ENCODE results near the gene RRBP1. TPM values are rescaled to one million over a fixed set of nuclear protein-coding genes. Genes with fewer than 3 reads are reported as not detected.

The RRBP1 gene
- polyA plus RNA-seq, 2 donors: 49.0 to 54.5 TPM

DNA sequence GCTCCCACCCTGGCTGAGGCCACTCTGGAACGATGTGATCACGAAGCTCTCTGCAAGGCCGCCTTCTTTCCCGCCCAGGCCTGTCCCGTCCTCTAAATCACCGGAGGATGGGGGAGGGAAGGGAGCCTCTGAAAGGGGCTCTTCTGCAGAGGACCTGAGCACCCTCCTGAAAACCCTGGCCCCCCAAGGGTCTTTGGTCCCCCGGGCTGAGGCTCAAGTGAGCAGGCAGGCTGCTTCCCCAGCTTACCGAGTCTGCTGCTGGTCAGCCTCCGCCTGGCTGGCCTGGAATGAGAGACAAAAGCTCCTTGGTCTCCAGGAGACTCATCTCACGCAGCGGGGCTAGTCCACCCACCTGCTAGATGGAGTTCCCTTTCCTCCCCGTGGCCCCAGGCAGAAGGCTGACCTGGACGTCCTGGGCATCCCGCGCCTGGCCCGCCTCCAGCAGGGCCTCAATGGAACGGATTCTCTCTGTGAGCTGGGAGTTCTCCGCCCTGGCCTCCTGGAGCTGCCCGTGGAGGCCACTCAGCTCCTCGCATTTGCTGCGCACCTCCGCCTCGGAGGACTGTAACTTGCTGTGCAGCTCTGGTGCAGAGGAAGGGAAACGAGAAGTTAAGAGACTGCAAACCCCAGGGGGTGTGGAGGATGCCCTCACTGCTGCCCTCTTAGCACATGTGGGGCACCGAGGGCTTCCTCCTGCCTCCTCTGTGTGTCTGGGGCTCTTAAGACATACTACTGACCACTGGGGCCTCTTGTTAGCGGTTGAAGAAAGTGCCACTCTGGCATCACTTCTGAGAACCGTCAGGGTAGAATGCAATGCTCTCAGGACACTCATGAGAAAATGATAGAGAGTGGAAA is 54.7 kb downstream of the RRBP1 start:
- no peaks in the 10 kb centered on the region for H3K9me3 ChIP-seq (ENCODE audit: control insufficient read depth in 2 of 2, insufficient read depth in 1 of 2, low read depth in 1 of 2, low read length in 1 of 2)
- no peak overlapping the region for H3K27ac ChIP-seq (ENCODE audit: low read depth in 2 of 2, low read length in 1 of 2)
- no peaks in the 10 kb centered on the region for H3K27me3 ChIP-seq (ENCODE audit: control insufficient read depth in 1 of 2, insufficient read depth in 2 of 2, low read length in 2 of 2)
- WGBS, 2 donors: 77 to 83% methylated on average over 27 of the region's 27 CpGs
- H3K4me3 ChIP-seq (ENCODE audit: low read depth in 1 of 2, low read length in 2 of 2): no peak overlapping the region
- H3K36me3 ChIP-seq (ENCODE audit: control insufficient read depth in 2 of 2, insufficient read depth in 2 of 2, low read length in 1 of 2): peaks cover 11 to 63% of the 10 kb centered on the region in 2 donors
- H3K4me1 ChIP-seq (ENCODE audit: control insufficient read depth in 2 of 2, insufficient read depth in 2 of 2, low read length in 1 of 2): no peaks in the 10 kb centered on the region

GRCh38 chr20:17626217-17627007 is 55.6 kb downstream of the RRBP1 start:
- Histone ChIP-seq H3K27me3 (ENCODE audit: control insufficient read depth in 1 of 2, insufficient read depth in 2 of 2, low read length in 2 of 2) (no peaks in the 10 kb centered on the region), H3K9me3 (ENCODE audit: control insufficient read depth in 2 of 2, insufficient read depth in 1 of 2, low read depth in 1 of 2, low read length in 1 of 2) (no peaks in the 10 kb centered on the region), H3K36me3 (ENCODE audit: control insufficient read depth in 2 of 2, insufficient read depth in 2 of 2, low read length in 1 of 2) (peaks cover 16 to 64% of the 10 kb centered on the region in 2 donors), H3K4me1 (ENCODE audit: control insufficient read depth in 2 of 2, insufficient read depth in 2 of 2, low read length in 1 of 2) (no peaks in the 10 kb centered on the region), H3K27ac (ENCODE audit: low read depth in 2 of 2, low read length in 1 of 2) (no peak overlapping the region), H3K4me3 (ENCODE audit: low read depth in 1 of 2, low read length in 2 of 2) (no peak overlapping the region)
- WGBS, 2 donors: 74 to 81% methylated on average over 18 of the region's 18 CpGs

DNA sequence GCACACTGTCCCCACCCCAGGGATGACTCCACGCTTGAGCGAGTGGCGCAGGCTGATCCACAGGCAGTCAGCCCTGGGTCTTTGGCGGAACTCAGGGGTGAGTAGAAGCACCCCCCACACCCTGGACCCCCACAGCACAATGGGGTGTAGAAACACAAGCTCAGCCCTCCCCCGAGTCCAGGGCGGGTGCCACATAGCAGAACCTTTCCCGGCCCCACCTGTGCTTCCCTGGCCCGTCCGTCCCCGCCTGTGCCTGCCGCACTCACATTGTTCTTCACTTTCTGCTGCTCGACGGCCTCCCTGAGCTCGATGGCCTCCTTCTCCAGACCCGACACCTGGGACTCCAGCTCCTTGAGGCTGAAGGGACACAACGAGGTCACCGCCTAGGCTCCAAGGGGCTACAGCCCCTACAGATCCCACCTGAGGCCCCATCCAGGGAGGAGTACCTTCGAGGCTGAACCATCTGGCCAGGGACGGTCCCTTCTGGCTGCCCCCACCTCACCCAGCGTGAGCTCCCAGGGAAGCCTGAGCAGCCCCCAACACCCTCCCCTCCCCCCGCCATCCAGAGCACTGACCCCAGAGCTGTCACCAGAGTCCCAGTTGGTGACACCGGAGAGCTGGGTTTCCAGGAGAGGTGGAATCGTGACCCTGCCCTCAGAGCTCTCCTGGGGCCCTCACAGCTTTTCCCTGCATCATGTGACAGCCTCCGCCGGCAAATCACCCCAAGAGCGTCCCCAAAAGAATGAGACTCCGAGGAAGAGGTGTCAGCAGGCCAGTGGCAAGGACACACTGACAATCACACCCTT is 56.6 kb downstream of the RRBP1 start:
- Histone ChIP-seq H3K36me3 (ENCODE audit: control insufficient read depth in 2 of 2, insufficient read depth in 2 of 2, low read length in 1 of 2) (peaks cover 18 to 71% of the 10 kb centered on the region in 2 donors), H3K27ac (ENCODE audit: low read depth in 2 of 2, low read length in 1 of 2) (no peak overlapping the region)
- 92 to 93% methylated on average over 27 of the region's 27 CpGs for WGBS, 2 donors

GRCh38 chr20:17624551-17625245 is 57.3 kb downstream of the RRBP1 start:
- Histone ChIP-seq H3K36me3 (ENCODE audit: control insufficient read depth in 2 of 2, insufficient read depth in 2 of 2, low read length in 1 of 2) (peaks cover 20 to 74% of the 10 kb centered on the region in 2 donors), H3K27me3 (ENCODE audit: control insufficient read depth in 1 of 2, insufficient read depth in 2 of 2, low read length in 2 of 2) (no peaks in the 10 kb centered on the region), H3K4me1 (ENCODE audit: control insufficient read depth in 2 of 2, insufficient read depth in 2 of 2, low read length in 1 of 2) (no peaks in the 10 kb centered on the region), H3K4me3 (ENCODE audit: low read depth in 1 of 2, low read length in 2 of 2) (no peak overlapping the region), H3K27ac (ENCODE audit: low read depth in 2 of 2, low read length in 1 of 2) (no peak overlapping the region), H3K9me3 (ENCODE audit: control insufficient read depth in 2 of 2, insufficient read depth in 1 of 2, low read depth in 1 of 2, low read length in 1 of 2) (no peaks in the 10 kb centered on the region)
- WGBS, 2 donors: 85 to 90% methylated on average over 15 of the region's 15 CpGs

More for the DNA sequence above, 56.6 kb downstream of the RRBP1 start:
- H3K4me1 ChIP-seq (ENCODE audit: control insufficient read depth in 2 of 2, insufficient read depth in 2 of 2, low read length in 1 of 2): no peaks in the 10 kb centered on the region
- no peak overlapping the region for H3K4me3 ChIP-seq (ENCODE audit: low read depth in 1 of 2, low read length in 2 of 2)
- no peaks in the 10 kb centered on the region for H3K27me3 ChIP-seq (ENCODE audit: control insufficient read depth in 1 of 2, insufficient read depth in 2 of 2, low read length in 2 of 2)
- no peaks in the 10 kb centered on the region for H3K9me3 ChIP-seq (ENCODE audit: control insufficient read depth in 2 of 2, insufficient read depth in 1 of 2, low read depth in 1 of 2, low read length in 1 of 2)

DNA sequence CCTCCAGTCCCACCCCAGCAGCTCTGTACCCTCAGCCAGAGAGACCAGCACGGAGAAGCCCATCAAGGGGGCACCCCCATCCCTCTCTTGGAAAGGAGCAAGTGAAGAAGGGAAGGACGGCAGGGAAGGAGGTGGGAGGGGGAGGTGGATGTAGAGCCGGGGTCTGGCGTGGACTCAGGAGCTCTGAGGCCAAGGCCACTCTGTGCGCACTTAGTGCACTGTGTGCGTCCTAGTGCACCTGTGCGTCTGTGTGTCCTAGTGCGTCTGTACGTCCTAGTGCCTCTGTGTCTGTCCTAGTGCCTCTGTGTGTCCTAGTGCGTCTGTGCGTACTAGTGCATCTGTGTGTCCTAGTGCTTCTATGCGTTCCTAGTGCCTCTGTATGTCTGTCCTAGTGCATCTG is 58.0 kb downstream of the RRBP1 start:
- Histone ChIP-seq H3K27ac (ENCODE audit: low read depth in 2 of 2, low read length in 1 of 2) (no peak overlapping the region), H3K4me1 (ENCODE audit: control insufficient read depth in 2 of 2, insufficient read depth in 2 of 2, low read length in 1 of 2) (no peaks in the 10 kb centered on the region), H3K36me3 (ENCODE audit: control insufficient read depth in 2 of 2, insufficient read depth in 2 of 2, low read length in 1 of 2) (peaks cover 25 to 74% of the 10 kb centered on the region in 2 donors), H3K27me3 (ENCODE audit: control insufficient read depth in 1 of 2, insufficient read depth in 2 of 2, low read length in 2 of 2) (no peaks in the 10 kb centered on the region), H3K4me3 (ENCODE audit: low read depth in 1 of 2, low read length in 2 of 2) (no peak overlapping the region), H3K9me3 (ENCODE audit: control insufficient read depth in 2 of 2, insufficient read depth in 1 of 2, low read depth in 1 of 2, low read length in 1 of 2) (no peaks in the 10 kb centered on the region)
- WGBS, 2 donors: 87 to 96% methylated on average over 12 of the region's 12 CpGs

DNA sequence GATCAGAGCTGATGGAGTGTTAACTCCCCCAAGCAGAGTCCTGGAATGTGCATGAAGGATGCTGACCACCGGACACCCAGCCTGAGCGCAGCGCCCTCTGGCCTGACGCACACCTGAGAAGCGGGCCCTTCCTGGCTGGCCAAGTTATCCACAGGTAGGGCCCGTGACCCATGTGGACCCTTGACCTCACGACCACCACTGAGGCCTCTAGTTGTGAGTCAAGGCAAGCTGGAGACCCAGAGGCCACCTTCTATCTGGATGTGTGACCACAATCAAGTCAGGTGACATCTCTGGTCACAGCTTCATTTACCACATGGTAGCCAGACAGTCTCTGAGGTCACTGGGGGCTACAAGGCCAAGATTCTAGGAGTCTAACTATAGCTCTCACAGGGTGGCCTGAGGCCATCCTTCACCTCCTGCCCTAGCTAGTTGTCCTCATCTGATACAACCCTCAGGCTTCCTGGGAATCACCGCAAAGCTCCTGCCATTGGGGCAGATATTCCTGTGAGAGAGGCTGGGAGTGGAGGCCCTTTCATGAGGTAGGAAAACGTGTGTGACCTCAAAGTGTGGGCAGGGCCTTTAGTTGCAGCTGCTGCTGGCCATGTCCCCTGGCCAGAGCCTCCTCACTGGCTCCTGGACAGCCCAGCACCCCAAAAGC is 59.1 kb downstream of the RRBP1 start:
- Histone ChIP-seq H3K4me1 (ENCODE audit: control insufficient read depth in 2 of 2, insufficient read depth in 2 of 2, low read length in 1 of 2) (no peaks in the 10 kb centered on the region), H3K27me3 (ENCODE audit: control insufficient read depth in 1 of 2, insufficient read depth in 2 of 2, low read length in 2 of 2) (no peaks in the 10 kb centered on the region), H3K36me3 (ENCODE audit: control insufficient read depth in 2 of 2, insufficient read depth in 2 of 2, low read length in 1 of 2) (peaks cover 29 to 71% of the 10 kb centered on the region in 2 donors), H3K4me3 (ENCODE audit: low read depth in 1 of 2, low read length in 2 of 2) (no peak overlapping the region), H3K9me3 (ENCODE audit: control insufficient read depth in 2 of 2, insufficient read depth in 1 of 2, low read depth in 1 of 2, low read length in 1 of 2) (no peaks in the 10 kb centered on the region), H3K27ac (ENCODE audit: low read depth in 2 of 2, low read length in 1 of 2) (no peak overlapping the region)
- WGBS, 2 donors: 89 to 92% methylated on average over 9 of the region's 9 CpGs

- Histone ChIP-seq H3K4me3 (ENCODE audit: low read depth in 1 of 2, low read length in 2 of 2) (no peak overlapping the region), H3K36me3 (ENCODE audit: control insufficient read depth in 2 of 2, insufficient read depth in 2 of 2, low read length in 1 of 2) (peaks cover 29 to 72% of the 10 kb centered on the region in 2 donors), H3K9me3 (ENCODE audit: control insufficient read depth in 2 of 2, insufficient read depth in 1 of 2, low read depth in 1 of 2, low read length in 1 of 2) (no peaks in the 10 kb centered on the region), H3K27me3 (ENCODE audit: control insufficient read depth in 1 of 2, insufficient read depth in 2 of 2, low read length in 2 of 2) (no peaks in the 10 kb centered on the region), H3K27ac (ENCODE audit: low read depth in 2 of 2, low read length in 1 of 2) (no peak overlapping the region), H3K4me1 (ENCODE audit: control insufficient read depth in 2 of 2, insufficient read depth in 2 of 2, low read length in 1 of 2) (no peaks in the 10 kb centered on the region)
- WGBS, 2 donors: 86 to 92% methylated on average over 11 of the region's 11 CpGs
Measured at GRCh38 chr20:17622086-17622850, 59.8 kb downstream of the RRBP1 start.

DNA sequence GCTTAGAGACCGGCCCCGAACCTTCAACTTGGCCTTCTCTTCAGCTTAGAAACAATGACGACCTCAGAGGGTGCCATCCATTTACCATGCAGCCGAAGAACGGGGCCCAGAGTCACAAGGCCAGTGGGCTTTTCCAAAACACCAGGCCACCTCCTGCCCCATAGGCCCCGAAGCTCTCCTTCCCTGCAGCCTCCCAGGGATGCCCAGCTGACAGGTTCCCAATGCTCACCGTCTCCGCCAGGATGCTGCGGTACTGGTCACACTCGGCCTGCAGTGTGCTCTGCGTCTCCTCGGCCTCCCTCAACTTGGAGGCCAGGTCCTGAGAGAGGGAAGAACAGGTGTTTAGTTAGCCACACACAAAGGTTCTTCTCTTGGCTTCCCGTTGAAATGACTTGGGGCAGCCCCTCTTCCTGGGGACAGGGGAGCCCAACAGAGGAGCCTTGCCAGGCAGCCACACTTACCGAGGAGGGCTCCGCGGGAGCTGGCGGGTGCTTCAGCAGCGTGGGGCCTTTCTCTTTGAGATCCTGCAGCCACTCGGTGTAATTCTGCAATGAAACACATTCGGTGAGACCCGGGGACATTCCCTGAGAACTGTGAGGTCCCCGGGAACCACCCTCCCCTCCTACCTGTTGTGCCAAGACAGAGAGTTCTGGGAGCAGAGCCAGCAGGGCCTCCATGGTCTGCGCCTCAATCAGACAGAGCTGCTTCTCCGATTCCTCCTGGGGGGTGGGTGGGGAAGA is 60.6 kb downstream of the RRBP1 start:
- peaks cover 29 to 72% of the 10 kb centered on the region in 2 donors for H3K36me3 ChIP-seq (ENCODE audit: control insufficient read depth in 2 of 2, insufficient read depth in 2 of 2, low read length in 1 of 2)

More for the DNA sequence above, 60.6 kb downstream of the RRBP1 start:
- H3K27me3 ChIP-seq (ENCODE audit: control insufficient read depth in 1 of 2, insufficient read depth in 2 of 2, low read length in 2 of 2): no peaks in the 10 kb centered on the region
- H3K27ac ChIP-seq (ENCODE audit: low read depth in 2 of 2, low read length in 1 of 2): no peak overlapping the region
- 79 to 86% methylated on average over 24 of the region's 24 CpGs for WGBS, 2 donors
- H3K4me1 ChIP-seq (ENCODE audit: control insufficient read depth in 2 of 2, insufficient read depth in 2 of 2, low read length in 1 of 2): no peaks in the 10 kb centered on the region
- H3K9me3 ChIP-seq (ENCODE audit: control insufficient read depth in 2 of 2, insufficient read depth in 1 of 2, low read depth in 1 of 2, low read length in 1 of 2): no peaks in the 10 kb centered on the region
- H3K4me3 ChIP-seq (ENCODE audit: low read depth in 1 of 2, low read length in 2 of 2): no peak overlapping the region
